ENCODE data around the gene GJD3. TPM values are rescaled to one million over a fixed set of nuclear protein-coding genes. Genes with fewer than 3 reads are reported as not detected.
A peak's percentile ranks its signal among the peaks of the same experiment; 100 is the strongest.

Gene GJD3
- total and polyA plus RNA-seq, 2 of the 4 experiments (the other 2 are of a cell fraction) = 0.10 TPM; not detected in 1

DNA sequence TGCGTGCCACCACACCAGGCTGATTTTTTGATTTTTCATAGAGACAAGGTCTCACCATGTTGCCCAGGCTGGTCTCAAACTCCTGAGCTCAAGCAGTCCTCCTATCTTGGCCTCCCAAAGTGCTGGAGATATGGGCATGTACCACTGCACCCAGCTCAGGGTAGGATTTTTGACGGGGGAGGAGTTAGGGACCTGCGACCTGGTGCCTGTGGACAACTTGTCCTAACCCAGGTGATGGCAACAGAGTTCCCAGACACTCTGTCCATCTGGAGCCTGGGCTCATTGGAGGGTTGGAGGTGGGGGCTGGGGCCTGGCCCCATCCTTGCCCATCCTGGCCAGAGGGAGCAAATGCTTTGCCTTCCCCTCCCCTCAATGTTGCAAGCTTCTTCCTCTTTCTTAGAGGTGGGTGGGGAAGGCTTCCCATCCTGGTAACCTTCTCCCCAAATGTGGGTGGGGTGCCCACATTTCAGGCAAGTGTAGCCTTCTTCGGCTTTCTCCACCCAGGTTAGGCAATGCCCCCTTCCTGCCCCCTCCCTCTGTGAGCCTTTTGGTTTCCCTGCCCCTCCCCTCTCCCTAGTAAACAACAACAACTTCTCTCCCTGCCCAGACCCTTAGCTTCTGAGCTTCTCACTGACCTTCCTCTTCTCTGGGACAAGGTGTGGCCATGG lies 30.6 kb downstream of the GJD3 start:
- Histone ChIP-seq H3K4me3 (ENCODE audit: insufficient read depth, low read depth, low read length) (no peak overlapping the region), H3K18ac (ENCODE audit: low read depth, low read length) (no peak overlapping the region; the same call in 1 of the 2 replicates), H2AK5ac (ENCODE audit: low read depth, low read length) (peak overlapping the region; percentile 54; the same call in 1 of the 2 replicates), H3K4me1 (ENCODE audit: control insufficient read depth, insufficient read depth, low read length) (peaks cover 42% of the 10 kb centered on the region), H3K36me3 (ENCODE audit: control insufficient read depth, insufficient read depth, low read length) (peaks cover 4% of the 10 kb centered on the region), H2BK120ac (ENCODE audit: low read depth, low read length) (no peak overlapping the region; the same call in 1 of the 2 replicates), H3K14ac (replicated peaks; ENCODE audit: low read depth, low read length) (0 out of 2 replicates have a peak overlapping the region, but pooled peaks have one; percentile 3), H3K4ac (ENCODE audit: low read depth, low read length) (peak overlapping the region; percentile 18; the same call in 1 of the 2 replicates), H3K27ac (ENCODE audit: insufficient read depth, low read length) (no peak overlapping the region; the same call in 1 of the 2 replicates), H4K8ac (ENCODE audit: low read depth in 2 of 2, low read length in 2 of 2) (no peak overlapping the region), H3K4me2 (ENCODE audit: low read depth, low read length) (no peak overlapping the region), H2BK20ac (ENCODE audit: low read depth, low read length) (no peak overlapping the region), H4K91ac (ENCODE audit: insufficient read depth, low read depth, low read length) (no peak overlapping the region), H3K9me3 (ENCODE audit: control insufficient read depth, insufficient read depth, low read length) (no peaks in the 10 kb centered on the region), H3K56ac (ENCODE audit: extremely low read depth, insufficient read depth, low read length) (no peak overlapping the region), H4K5ac (ENCODE audit: low read depth, low read length) (no peak overlapping the region; the same call in 1 of the 2 replicates), H2BK15ac (ENCODE audit: low read depth, low read length) (no peak overlapping the region), H3K9me1 (ENCODE audit: insufficient read depth, low read length) (peaks cover 34% of the 10 kb centered on the region), H2BK5ac (ENCODE audit: low read depth, low read length, poor library complexity, severe bottlenecking) (no peak overlapping the region), H3K9ac (ENCODE audit: low read depth, low read length) (no peak overlapping the region), H2AK9ac (replicated peaks; ENCODE audit: low read depth, low read length, poor library complexity) (no peak overlapping the region), H3K23ac (ENCODE audit: low read depth, low read length) (no peak overlapping the region), H4K20me1 (ENCODE audit: insufficient read depth, low read length) (peaks cover 36% of the 10 kb centered on the region), H3K27me3 (ENCODE audit: control insufficient read depth, insufficient read depth, low read length) (no peaks in the 10 kb centered on the region), H3K79me1 (ENCODE audit: low read depth in 1 of 2, low read length in 2 of 2) (peaks cover 22 to 87% of the 10 kb centered on the region in 2 experiments), H2AFZ (replicated peaks; ENCODE audit: low read length, poor library complexity) (peak overlapping the region; percentile 74)
- ChIA-PET POLR2A (ENCODE audit: unreplicated experiment) (no interaction called here), CTCF (interaction anchor here (0.9 kb wide), 1 partner anchor 21 kb away, joined by 3 read pairs; no protein-coding TSS in a partner anchor)
- intact Hi-C loops (cut with micrococcal nuclease) (no loop called here), in situ Hi-C loops (cut with MboI; ENCODE audit: low sequenced_read_pairs) (no loop called here), dilution Hi-C loops (cut with HindIII; ENCODE audit: low sequenced_read_pairs, unreplicated experiment) (no loop called here)
- ATAC-seq (ENCODE audit: low read depth) (no peak), DNase-seq (no peak)
- BruUV-seq (replicated peaks) = no TSS peak
- WGBS, 2 experiments (ENCODE audit: extremely low coverage in 2 of 2, insufficient read length in 1 of 2) = no CpG with 5 or more reads among the region's 4 CpGs
- TF ChIP-seq BHLHE40 (IDR thresholded peaks at IDR 0.05; ENCODE audit: low read depth, low read length) (no peak), MXI1 (IDR thresholded peaks at IDR 0.05; ENCODE audit: borderline replicate concordance, low read depth, low read length) (no peak), MAZ (IDR thresholded peaks at IDR 0.05; ENCODE audit: borderline replicate concordance, low read depth, low read length) (no peak), NFE2L2 (IDR thresholded peaks at IDR 0.05; ENCODE audit: low read depth, low read length) (no peak), RAD21 (IDR thresholded peaks at IDR 0.05; ENCODE audit: low read length) (no peak), MAFK (IDR thresholded peaks at IDR 0.05; ENCODE audit: low read depth, low read length) (no peak), CEBPB (IDR thresholded peaks at IDR 0.05; ENCODE audit: low read depth, low read length) (no peak), FOS (IDR thresholded peaks at IDR 0.05; ENCODE audit: low read depth, low read length) (no peak), RCOR1 (IDR thresholded peaks at IDR 0.05; ENCODE audit: insufficient replicate concordance, low read length) (no peak), CHD1 (IDR thresholded peaks at IDR 0.05; ENCODE audit: low read depth, low read length) (no peak), SMC3 (IDR thresholded peaks at IDR 0.05; ENCODE audit: low read depth, low read length) (no peak), RFX5 (IDR thresholded peaks at IDR 0.05; ENCODE audit: low read depth, low read length) (no peak)
- TF ChIP-seq, protein P1, sequence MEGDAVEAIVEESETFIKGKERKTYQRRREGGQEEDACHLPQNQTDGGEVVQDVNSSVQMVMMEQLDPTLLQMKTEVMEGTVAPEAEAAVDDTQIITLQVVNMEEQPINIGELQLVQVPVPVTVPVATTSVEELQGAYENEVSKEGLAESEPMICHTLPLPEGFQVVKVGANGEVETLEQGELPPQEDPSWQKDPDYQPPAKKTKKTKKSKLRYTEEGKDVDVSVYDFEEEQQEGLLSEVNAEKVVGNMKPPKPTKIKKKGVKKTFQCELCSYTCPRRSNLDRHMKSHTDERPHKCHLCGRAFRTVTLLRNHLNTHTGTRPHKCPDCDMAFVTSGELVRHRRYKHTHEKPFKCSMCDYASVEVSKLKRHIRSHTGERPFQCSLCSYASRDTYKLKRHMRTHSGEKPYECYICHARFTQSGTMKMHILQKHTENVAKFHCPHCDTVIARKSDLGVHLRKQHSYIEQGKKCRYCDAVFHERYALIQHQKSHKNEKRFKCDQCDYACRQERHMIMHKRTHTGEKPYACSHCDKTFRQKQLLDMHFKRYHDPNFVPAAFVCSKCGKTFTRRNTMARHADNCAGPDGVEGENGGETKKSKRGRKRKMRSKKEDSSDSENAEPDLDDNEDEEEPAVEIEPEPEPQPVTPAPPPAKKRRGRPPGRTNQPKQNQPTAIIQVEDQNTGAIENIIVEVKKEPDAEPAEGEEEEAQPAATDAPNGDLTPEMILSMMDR (conservative IDR thresholded peaks at IDR 0.05; ENCODE audit: low read depth, low read length) = no peak
- TF ChIP-seq, protein P2, sequence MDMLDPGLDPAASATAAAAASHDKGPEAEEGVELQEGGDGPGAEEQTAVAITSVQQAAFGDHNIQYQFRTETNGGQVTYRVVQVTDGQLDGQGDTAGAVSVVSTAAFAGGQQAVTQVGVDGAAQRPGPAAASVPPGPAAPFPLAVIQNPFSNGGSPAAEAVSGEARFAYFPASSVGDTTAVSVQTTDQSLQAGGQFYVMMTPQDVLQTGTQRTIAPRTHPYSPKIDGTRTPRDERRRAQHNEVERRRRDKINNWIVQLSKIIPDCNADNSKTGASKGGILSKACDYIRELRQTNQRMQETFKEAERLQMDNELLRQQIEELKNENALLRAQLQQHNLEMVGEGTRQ (IDR thresholded peaks at IDR 0.05; ENCODE audit: low read depth, low read length) = no peak
- TF ChIP-seq, protein P3, sequence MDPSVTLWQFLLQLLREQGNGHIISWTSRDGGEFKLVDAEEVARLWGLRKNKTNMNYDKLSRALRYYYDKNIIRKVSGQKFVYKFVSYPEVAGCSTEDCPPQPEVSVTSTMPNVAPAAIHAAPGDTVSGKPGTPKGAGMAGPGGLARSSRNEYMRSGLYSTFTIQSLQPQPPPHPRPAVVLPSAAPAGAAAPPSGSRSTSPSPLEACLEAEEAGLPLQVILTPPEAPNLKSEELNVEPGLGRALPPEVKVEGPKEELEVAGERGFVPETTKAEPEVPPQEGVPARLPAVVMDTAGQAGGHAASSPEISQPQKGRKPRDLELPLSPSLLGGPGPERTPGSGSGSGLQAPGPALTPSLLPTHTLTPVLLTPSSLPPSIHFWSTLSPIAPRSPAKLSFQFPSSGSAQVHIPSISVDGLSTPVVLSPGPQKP (IDR thresholded peaks at IDR 0.05; ENCODE audit: borderline replicate concordance, low read depth, low read length) = no peak
